Measurements from ENCODE around the gene GCK. TPM values are rescaled to one million over a fixed set of nuclear protein-coding genes. Genes with fewer than 3 reads are reported as not detected.

GCK gene
- total and polyA plus RNA-seq, 2 of the 13 experiments (the other 11 are each of a cell fraction or from before 2014, with no cell fraction given): not detected

DNA sequence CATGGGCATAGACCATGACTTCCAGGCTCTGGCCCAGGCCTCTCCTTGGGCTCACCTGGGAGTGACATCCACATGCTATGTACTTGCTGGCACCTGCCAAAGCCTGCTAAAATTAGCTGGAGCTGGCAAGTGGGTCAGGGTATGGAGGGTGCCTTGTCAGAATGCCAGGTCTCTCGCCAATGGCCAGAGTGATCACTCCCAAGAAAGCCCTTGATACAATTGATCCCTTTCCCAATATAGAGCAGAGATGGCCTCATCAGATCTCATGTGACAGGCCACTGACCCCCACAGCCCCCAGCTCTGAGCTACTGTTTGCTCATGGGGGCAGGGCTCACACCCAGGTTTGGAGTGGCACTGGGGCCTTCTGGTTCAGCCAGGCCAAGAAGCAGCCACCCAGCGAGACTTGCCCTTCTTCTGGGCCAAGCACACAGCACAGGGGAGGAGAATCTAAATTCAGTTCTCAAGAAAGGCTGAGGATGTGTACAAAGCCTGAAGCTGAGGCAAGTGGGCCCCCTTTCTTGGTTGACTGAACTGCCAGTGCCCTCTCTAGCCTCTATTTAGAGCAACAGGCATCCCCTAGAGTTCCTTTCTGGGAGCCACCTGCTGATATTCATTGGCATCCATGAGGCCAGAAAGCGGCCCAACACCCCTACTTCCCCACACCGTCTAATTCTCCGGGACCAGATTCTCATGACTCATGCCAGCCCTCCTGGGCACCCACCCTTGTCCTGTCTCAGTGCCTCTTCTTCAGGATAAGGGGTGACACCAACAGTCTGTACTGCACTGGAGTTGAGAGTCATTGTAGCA, 29.2 kb downstream of the GCK start (continued):
- TF ChIP-seq, protein P1, sequence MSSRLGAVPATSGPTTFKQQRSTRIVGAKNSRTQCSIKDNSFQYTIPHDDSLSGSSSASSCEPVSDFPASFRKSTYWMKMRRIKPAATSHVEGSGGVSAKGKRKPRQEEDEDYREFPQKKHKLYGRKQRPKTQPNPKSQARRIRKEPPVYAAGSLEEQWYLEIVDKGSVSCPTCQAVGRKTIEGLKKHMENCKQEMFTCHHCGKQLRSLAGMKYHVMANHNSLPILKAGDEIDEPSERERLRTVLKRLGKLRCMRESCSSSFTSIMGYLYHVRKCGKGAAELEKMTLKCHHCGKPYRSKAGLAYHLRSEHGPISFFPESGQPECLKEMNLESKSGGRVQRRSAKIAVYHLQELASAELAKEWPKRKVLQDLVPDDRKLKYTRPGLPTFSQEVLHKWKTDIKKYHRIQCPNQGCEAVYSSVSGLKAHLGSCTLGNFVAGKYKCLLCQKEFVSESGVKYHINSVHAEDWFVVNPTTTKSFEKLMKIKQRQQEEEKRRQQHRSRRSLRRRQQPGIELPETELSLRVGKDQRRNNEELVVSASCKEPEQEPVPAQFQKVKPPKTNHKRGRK (CRISPR knock-in tag; IDR thresholded peaks at IDR 0.05): no peak

DNA sequence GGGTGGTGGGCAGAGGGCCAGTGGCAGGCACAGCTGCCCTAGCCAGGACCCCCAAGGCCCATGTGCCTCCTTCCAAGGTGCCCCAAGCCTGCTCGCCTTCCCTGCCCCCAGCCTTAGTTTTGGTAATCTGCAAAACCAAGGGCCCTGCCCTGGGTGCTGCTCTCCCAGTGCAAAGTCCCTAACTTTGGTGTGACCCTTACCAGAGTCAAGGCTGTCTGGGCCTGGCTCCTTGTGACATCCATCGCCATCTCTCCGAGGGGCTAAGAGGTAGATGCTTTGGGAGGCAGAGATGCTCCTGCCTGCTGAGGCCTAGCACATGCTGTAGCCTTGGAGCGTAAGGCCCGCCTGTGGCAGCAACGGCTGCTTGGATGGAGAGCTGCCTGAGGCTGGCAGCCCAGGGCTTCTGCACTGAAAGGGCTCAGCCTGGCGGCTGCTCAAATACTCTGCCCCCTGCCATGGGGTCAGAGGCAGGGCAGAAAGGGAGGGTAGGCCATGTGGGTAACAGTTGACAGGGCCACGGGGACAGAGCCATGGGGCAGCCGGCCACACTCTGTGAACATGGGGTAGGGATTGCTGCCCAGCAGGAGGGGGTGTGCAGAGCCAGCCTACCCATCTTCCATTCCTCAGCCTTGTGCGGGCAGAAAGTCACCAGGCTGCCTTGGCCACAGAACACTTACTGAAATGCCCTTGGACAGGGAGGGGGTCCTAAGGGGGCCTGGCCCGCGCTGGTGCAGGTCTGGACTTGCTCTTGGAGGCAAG, 30.2 kb downstream of the GCK start:
- intact Hi-C loops (cut with micrococcal nuclease; ENCODE audit: unreplicated experiment): no loop called here
- Histone ChIP-seq H3K27ac (ENCODE audit: extremely low read length, insufficient read depth, low read length) (no peak overlapping the region), H3K79me2 (ENCODE audit: insufficient read depth, low read length) (no peaks in the 10 kb centered on the region), H3K36me3 (replicated peaks in 1 of 2; ENCODE audit: control insufficient read depth in 1 of 2, insufficient read depth in 2 of 2, low read length in 2 of 2) (no peaks in the 10 kb centered on the region), H3K9me3 (ENCODE audit: low read length) (no peaks in the 10 kb centered on the region), H2AFZ (ENCODE audit: low read length) (no peak overlapping the region), H3K27me3 (ENCODE audit: control insufficient read depth in 1 of 2, insufficient read depth in 2 of 2, low read length in 2 of 2) (peaks cover 0 to 17% of the 10 kb centered on the region in 2 experiments; a peak in 3 of 5 replicates), H3K4me2 (ENCODE audit: low read depth, low read length) (no peak overlapping the region), H4K20me1 (ENCODE audit: insufficient read depth, low read length) (no peaks in the 10 kb centered on the region), H3K9ac (ENCODE audit: insufficient read depth, low read depth, low read length) (no peak overlapping the region), H3K4me1 (ENCODE audit: insufficient read depth, low read length) (no peaks in the 10 kb centered on the region), H3K4me3 (replicated peaks in 1 of 3; ENCODE audit: insufficient read depth in 1 of 3, low read depth in 2 of 3, low read length in 3 of 3) (no peak overlapping the region)
- POLR2A ChIA-PET: no interaction called here
- BruUV-seq (replicated peaks): no TSS peak
- no peak for TF ChIP-seq SALL2 (CRISPR knock-in tag; IDR thresholded peaks at IDR 0.05)
- TF ChIP-seq MZF1 (CRISPR knock-in tag; IDR thresholded peaks at IDR 0.05; ENCODE audit: borderline replicate concordance): no peak
- TF ChIP-seq ZNF790 (CRISPR knock-in tag; IDR thresholded peaks at IDR 0.05; ENCODE audit: borderline replicate concordance): no peak
- TF ChIP-seq, protein P2, sequence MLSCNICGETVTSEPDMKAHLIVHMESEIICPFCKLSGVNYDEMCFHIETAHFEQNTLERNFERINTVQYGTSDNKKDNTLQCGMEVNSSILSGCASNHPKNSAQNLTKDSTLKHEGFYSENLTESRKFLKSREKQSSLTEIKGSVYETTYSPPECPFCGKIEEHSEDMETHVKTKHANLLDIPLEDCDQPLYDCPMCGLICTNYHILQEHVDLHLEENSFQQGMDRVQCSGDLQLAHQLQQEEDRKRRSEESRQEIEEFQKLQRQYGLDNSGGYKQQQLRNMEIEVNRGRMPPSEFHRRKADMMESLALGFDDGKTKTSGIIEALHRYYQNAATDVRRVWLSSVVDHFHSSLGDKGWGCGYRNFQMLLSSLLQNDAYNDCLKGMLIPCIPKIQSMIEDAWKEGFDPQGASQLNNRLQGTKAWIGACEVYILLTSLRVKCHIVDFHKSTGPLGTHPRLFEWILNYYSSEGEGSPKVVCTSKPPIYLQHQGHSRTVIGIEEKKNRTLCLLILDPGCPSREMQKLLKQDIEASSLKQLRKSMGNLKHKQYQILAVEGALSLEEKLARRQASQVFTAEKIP (CRISPR knock-in tag; IDR thresholded peaks at IDR 0.05; ENCODE audit: borderline replicate concordance): no peak
- TF ChIP-seq, protein P3, sequence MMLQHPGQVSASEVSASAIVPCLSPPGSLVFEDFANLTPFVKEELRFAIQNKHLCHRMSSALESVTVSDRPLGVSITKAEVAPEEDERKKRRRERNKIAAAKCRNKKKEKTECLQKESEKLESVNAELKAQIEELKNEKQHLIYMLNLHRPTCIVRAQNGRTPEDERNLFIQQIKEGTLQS (CRISPR knock-in tag; IDR thresholded peaks at IDR 0.05): no peak
- TF ChIP-seq ZNF292 (CRISPR knock-in tag; IDR thresholded peaks at IDR 0.05; ENCODE audit: borderline replicate concordance, low read depth): no peak
- TF ChIP-seq ZNF33B (CRISPR knock-in tag; IDR thresholded peaks at IDR 0.05): no peak
- TF ChIP-seq ZNF331 (CRISPR knock-in tag; IDR thresholded peaks at IDR 0.05): no peak
- TF ChIP-seq BCL6 (CRISPR knock-in tag; IDR thresholded peaks at IDR 0.05): no peak
- TF ChIP-seq, protein P4, sequence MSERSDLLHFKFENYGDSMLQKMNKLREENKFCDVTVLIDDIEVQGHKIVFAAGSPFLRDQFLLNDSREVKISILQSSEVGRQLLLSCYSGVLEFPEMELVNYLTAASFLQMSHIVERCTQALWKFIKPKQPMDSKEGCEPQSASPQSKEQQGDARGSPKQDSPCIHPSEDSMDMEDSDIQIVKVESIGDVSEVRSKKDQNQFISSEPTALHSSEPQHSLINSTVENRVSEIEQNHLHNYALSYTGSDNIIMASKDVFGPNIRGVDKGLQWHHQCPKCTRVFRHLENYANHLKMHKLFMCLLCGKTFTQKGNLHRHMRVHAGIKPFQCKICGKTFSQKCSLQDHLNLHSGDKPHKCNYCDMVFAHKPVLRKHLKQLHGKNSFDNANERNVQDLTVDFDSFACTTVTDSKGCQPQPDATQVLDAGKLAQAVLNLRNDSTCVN (CRISPR knock-in tag; IDR thresholded peaks at IDR 0.05; ENCODE audit: borderline replicate concordance): no peak
- 34% methylated on average over 9 of the region's 12 CpGs for WGBS (ENCODE audit: low lambda C conversion rate)
- ATAC-seq (no peak), FAIRE-seq (no peak), DNase-seq (ENCODE audit: low spot score) (no peak)
- in situ Hi-C loops (cut with HindIII; ENCODE audit: extremely low pct_ligation_motif_present, low pct_unique_long_range_greater_than_20kb): no loop called here
- CTCF ChIA-PET (ENCODE audit: low intra/inter-chr PET ratio, low total read pairs): no interaction called here

Data from HepG2 (cell line).